HepG2 (cell line): ENCODE data around the gene PSMA3. TPM values are rescaled to one million over a fixed set of nuclear protein-coding genes. Genes with fewer than 3 reads are reported as not detected.

Experiments used
- ATF6 ChIP-seq: sonication (generic); formaldehyde crosslinking; conservative IDR thresholded peaks from 2 replicates; pipeline ENCODE4 v1.4.0; 2020; ENCODE audit warnings: missing genetic modification reagents
- CBX1 ChIP-seq: IDR thresholded peaks from one replicate; pipeline ENCODE4 v1.6.1; 2016; ENCODE audit warnings: antibody characterized with exemption, low read depth
- HNF4A ChIP-seq: sonication (generic); formaldehyde crosslinking; IDR thresholded peaks from 2 replicates; pipeline ENCODE4 v1.4.0; 2020; ENCODE audit warnings: missing genetic modification reagents
- KLF12 ChIP-seq: sonication (generic); formaldehyde crosslinking; IDR thresholded peaks from 2 replicates; pipeline ENCODE4 v1.4.0; 2020; ENCODE audit warnings: missing genetic modification reagents, borderline replicate concordance
- MEF2D ChIP-seq: sonication (generic); formaldehyde crosslinking; IDR thresholded peaks from 2 replicates; pipeline ENCODE4 v1.5.1; 2020; ENCODE audit warnings: mild to moderate bottlenecking, missing genetic modification reagents
- PCBP1 ChIP-seq: fragments of 200-400 bp; formaldehyde crosslinking; IDR thresholded peaks from 2 replicates; pipeline ENCODE4 v1.6.1; 2017; ENCODE audit warnings: mild to moderate bottlenecking, low read depth, low read length, borderline replicate concordance
- RFXANK ChIP-seq: IDR thresholded peaks from 2 replicates; pipeline ENCODE4 v1.6.1; 2016
- SP5 ChIP-seq: IDR thresholded peaks from 2 replicates; pipeline ENCODE4 v1.6.1; 2016; ENCODE audit warnings: low read depth, borderline replicate concordance
- ZBTB21 ChIP-seq: sonication (generic); formaldehyde crosslinking; IDR thresholded peaks from 2 replicates; pipeline ENCODE4 v1.4.0; 2020; ENCODE audit warnings: missing genetic modification reagents
- ZNF138 ChIP-seq: sonication (generic); formaldehyde crosslinking; IDR thresholded peaks from 2 replicates; pipeline ENCODE4 v1.5.0; 2020; ENCODE audit warnings: mild to moderate bottlenecking, low read depth, missing genetic modification reagents
- ZNF180 ChIP-seq: sonication (generic); formaldehyde crosslinking; IDR thresholded peaks from 2 replicates; pipeline ENCODE4 v1.4.0; 2020; ENCODE audit warnings: low read depth, missing genetic modification reagents, borderline replicate concordance
- ZNF317 ChIP-seq: sonication (generic); formaldehyde crosslinking; IDR thresholded peaks from 2 replicates; pipeline ENCODE4 v1.5.0; 2020; ENCODE audit warnings: mild to moderate bottlenecking, missing genetic modification reagents
- ZNF687 ChIP-seq: sonication (generic); formaldehyde crosslinking; IDR thresholded peaks from 2 replicates; pipeline ENCODE4 v1.5.1; 2020; ENCODE audit warnings: mild to moderate bottlenecking, missing genetic modification reagents, moderate library complexity
- ZNF749 ChIP-seq: sonication (generic); formaldehyde crosslinking; IDR thresholded peaks from 2 replicates; pipeline ENCODE4 v1.8.0; 2022; ENCODE audit warnings: mild to moderate bottlenecking, missing genetic modification reagents, moderate library complexity, borderline replicate concordance
- ZNF792 ChIP-seq: IDR thresholded peaks from 2 replicates; pipeline ENCODE4 v1.6.1; 2016
- polyA plus RNA-seq, 8 experiments: library from polyadenylated mRNA; depleted of rRNA in 3 of 8; stranded (reverse) in 7 of 8; unstranded in 1 of 8; fragments of >200 nt; fragmentation: Illumina TruSeq in 4 of 8; extraction: Trizol in 4 of 8; gene quantifications; 2 replicates each; pipeline versions ENCODE4 v1.2.1 to v1.2.3, GENCODE V29; 2011 to 2016; ENCODE audit warnings: low read depth in 4 of 8, missing spikeins in 1 of 8, mixed read lengths in 1 of 8; ENCODE audit not compliant: insufficient read depth in 1 of 8
- total RNA-seq, 5 experiments: library from RNA; depleted of rRNA; stranded (reverse); fragments of >200 nt; fragmentation: Illumina TruSeq; extraction: Trizol; gene quantifications; 2 replicates each; pipeline ENCODE4 v1.2.3, GENCODE V29; 2016; ENCODE audit warnings: low read depth in 1 of 5
- TF ChIP-seq, protein P1 (sequence below): sonication (generic); formaldehyde crosslinking; IDR thresholded peaks from 2 replicates; pipeline ENCODE4 v1.5.0; 2020; ENCODE audit warnings: mild to moderate bottlenecking, missing genetic modification reagents
- TF ChIP-seq, protein P2 (sequence below): IDR thresholded peaks from 2 replicates; pipeline ENCODE4 v1.6.1; 2016; ENCODE audit warnings: mild to moderate bottlenecking
- TF ChIP-seq, protein P3 (sequence below): sonication (generic); formaldehyde crosslinking; IDR thresholded peaks from 2 replicates; pipeline ENCODE4 v1.5.1; 2020; ENCODE audit warnings: missing genetic modification reagents, mild to moderate bottlenecking, borderline replicate concordance
- TF ChIP-seq, protein P4 (sequence below): IDR thresholded peaks from 2 replicates; pipeline ENCODE4 v1.6.1; 2018; ENCODE audit warnings: missing genetic modification reagents

The PSMA3 gene
- total and polyA plus RNA-seq, 2 of the 13 experiments (the other 11 are each of a cell fraction or from before 2014, with no cell fraction given): 232 to 275 TPM

DNA sequence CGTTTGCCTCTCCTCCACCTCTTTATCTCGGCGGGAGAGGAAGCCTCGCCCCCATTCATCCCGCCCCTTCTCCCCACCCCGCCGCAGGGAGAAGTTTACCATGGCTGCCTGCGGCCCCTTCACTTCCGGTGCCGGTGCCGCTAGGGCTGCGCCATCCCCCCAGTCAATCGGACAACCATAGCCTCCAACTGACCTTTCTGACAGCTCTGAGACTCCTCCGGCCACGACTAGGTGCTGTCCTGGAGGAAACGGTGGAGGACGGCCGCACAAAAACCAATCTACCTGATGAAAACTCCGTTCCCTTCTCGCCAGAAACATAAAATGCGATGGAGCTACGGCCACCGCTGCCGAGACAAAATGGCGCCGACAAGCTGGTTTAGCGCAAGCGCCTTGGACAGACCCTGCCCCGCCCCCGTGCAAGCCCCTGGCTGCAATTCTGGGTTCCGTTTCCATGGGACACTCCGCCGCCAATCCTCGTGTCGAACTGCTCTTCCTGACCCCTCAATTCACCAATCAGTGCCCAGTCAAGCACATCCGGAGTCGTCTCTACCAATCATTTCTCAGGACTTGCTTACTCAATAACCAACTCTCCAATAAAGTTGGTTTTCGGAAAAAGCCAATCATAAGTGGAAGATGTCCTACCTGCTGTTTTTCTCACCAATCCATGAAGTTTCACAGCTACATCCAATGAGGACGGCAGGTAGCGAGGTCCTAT is 53.3 kb downstream of the PSMA3 start (continued):
- TF ChIP-seq ZNF687 (CRISPR knock-in tag) (peak; percentile 72), ZNF138 (CRISPR knock-in tag) (no peak), ZBTB21 (no peak), ATF6 (CRISPR knock-in tag) (no peak), RFXANK (CRISPR knock-in tag) (no peak), MEF2D (CRISPR knock-in tag) (0 out of 2 replicates have a peak, but pooled peaks have one; percentile 39), ZNF792 (CRISPR knock-in tag) (0 out of 2 replicates have a peak, but pooled peaks have one; percentile 26), HNF4A (CRISPR knock-in tag) (no peak), KLF12 (CRISPR knock-in tag) (peak; percentile 59; the same call in 1 of the 2 replicates), PCBP1 (no peak), ZNF749 (no peak), SP5 (CRISPR knock-in tag) (peak; percentile 49; the same call in 1 of the 2 replicates), ZNF180 (no peak), ZNF317 (CRISPR knock-in tag) (no peak), CBX1 (peak; percentile 62)
- TF ChIP-seq, protein P1, sequence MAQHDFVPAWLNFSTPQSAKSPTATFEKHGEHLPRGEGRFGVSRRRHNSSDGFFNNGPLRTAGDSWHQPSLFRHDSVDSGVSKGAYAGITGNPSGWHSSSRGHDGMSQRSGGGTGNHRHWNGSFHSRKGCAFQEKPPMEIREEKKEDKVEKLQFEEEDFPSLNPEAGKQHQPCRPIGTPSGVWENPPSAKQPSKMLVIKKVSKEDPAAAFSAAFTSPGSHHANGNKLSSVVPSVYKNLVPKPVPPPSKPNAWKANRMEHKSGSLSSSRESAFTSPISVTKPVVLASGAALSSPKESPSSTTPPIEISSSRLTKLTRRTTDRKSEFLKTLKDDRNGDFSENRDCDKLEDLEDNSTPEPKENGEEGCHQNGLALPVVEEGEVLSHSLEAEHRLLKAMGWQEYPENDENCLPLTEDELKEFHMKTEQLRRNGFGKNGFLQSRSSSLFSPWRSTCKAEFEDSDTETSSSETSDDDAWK (CRISPR knock-in tag): no peak
- TF ChIP-seq, protein P2, sequence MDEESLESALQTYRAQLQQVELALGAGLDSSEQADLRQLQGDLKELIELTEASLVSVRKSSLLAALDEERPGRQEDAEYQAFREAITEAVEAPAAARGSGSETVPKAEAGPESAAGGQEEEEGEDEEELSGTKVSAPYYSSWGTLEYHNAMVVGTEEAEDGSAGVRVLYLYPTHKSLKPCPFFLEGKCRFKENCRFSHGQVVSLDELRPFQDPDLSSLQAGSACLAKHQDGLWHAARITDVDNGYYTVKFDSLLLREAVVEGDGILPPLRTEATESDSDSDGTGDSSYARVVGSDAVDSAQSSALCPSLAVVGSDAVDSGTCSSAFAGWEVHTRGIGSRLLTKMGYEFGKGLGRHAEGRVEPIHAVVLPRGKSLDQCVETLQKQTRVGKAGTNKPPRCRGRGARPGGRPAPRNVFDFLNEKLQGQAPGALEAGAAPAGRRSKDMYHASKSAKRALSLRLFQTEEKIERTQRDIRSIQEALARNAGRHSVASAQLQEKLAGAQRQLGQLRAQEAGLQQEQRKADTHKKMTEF (CRISPR knock-in tag): peak; percentile 56
- TF ChIP-seq, protein P3, sequence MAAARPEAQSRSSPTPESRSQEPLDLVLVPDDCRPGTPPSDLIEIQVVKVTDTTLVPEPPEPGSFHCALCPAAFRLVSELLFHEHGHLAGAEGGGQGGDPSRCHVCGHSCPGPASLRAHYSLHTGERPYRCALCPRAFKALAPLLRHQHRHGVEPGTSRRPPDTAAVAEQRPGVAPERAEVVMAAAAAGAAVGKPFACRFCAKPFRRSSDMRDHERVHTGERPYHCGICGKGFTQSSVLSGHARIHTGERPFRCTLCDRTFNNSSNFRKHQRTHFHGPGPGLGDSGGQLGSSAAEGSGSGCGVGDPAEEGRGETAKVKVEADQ (CRISPR knock-in tag): peak; percentile 76; the same call in 1 of the 2 replicates
- TF ChIP-seq, protein P4, sequence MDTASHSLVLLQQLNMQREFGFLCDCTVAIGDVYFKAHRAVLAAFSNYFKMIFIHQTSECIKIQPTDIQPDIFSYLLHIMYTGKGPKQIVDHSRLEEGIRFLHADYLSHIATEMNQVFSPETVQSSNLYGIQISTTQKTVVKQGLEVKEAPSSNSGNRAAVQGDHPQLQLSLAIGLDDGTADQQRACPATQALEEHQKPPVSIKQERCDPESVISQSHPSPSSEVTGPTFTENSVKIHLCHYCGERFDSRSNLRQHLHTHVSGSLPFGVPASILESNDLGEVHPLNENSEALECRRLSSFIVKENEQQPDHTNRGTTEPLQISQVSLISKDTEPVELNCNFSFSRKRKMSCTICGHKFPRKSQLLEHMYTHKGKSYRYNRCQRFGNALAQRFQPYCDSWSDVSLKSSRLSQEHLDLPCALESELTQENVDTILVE: no peak; the same call in 1 of the 2 replicates
